ENCODE measurements around the gene NEU2.
"Not testable (repeated sequence)": the region's sequence is repeated elsewhere in the genome, so short reads cannot be mapped to it uniquely, and the experiment has no call there.

NEU2 gene

DNA sequence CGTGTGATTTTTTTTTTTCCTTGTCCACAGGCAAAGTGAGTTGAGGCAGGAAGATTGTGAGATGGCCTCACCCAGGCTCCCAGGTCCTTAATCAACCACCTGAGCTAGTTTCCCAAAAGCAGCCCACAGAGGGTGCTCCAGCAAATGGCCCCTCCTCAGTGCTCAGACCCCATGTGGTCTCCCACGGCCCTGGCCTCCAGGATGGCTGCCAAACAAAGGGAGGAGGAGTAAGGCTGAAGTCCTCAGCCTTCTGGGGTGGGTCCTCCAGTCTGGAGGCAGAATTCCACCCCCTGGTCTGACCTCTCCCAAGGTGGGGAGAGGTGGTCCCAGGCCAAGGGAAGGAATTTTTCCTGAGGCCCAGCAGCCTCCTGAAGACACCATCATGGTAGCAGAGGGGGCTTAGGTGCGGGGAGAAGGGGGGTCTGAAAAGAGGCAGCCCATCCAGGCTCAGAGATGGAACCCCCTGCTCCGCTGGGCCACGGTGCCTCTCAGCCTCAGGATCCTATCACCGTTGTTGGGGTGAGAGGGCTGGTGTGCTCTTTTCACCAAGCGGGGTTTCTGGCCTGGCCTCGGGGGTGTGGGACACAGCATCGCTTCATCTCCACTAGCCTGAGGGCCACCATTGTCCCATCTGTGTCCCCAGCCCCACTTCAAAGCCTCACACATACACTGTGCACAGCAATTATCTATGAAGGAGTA lies 21.8 kb upstream of the NEU2 start:
- no peak for DNase-seq (ENCODE audit: low spot score)

DNA sequence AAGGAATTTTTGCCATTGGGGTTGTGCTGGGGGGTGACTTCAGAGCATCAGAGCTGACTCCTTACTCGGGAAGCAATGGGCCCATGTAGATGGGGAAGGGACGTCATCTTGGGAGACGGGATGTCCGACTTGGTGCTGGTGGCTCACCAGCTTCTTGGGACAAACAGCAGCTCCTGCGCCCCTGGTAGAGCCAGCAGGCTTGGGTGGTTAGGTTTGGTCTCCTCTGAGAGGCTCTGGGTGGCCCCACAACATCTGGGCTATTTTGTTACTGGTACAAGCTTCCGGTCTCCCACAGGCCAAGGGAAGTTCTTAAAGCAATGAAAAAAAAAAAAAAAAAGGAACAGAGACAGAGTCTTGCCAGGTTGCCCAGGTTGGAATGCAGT lies 21.2 kb upstream of the NEU2 start:
- DNase-seq (ENCODE audit: low spot score), result no peak

DNA sequence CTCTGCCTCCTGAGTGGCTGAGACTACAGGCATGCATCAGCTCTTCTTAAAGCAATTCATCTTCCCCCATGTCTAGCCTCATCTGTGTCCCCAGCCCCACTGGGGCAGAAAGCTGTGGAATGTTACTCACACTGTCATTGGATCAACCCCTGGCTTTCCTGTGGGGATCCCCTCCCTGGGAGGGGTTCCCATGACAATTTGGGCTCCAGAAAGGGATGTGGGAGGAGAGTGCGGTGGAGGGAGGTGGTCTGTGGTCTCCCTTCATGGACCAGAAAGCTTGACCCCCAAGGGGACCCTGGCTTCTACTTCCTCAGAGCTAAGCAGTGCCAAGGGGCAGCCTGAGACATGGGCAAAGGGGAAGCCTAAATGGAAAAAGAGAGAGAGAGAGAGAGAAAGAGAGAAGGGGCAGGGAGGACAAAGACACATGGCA lies 20.8 kb upstream of the NEU2 start:
- no peak for DNase-seq (ENCODE audit: low spot score)

DNA sequence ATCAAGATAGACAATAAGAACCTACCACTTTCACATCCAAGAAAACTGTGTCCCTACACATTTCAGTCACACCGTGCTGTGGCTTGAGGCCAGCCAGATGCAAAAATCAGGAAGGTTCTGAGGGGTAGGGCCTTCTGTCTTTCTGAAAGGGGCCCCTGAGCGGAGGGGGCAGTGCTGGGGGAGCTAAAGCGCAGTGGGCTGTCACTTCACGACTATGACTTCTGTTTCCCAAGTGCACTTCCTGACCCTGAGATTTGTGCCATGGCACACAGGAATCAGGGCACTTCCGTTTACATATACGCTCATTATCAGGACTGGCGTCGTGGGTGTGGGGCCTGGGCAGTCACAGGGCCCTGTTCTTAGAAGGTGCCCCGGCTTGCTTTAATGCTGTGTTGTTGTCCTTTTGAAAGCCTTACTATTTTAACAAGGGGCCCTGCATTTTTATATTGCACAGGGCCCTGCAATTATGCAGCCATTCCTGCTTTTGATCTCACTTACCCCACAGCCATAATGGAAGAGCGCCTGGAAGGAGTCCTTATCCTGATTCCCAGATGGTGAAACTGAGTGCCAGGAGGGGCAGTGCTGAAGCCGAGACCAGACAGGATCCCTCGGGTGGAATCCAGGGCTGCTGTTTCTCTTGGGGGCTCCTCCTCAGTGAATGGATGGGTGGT lies 20.0 kb upstream of the NEU2 start:
- DNase-seq (ENCODE audit: low spot score), result no peak

DNA sequence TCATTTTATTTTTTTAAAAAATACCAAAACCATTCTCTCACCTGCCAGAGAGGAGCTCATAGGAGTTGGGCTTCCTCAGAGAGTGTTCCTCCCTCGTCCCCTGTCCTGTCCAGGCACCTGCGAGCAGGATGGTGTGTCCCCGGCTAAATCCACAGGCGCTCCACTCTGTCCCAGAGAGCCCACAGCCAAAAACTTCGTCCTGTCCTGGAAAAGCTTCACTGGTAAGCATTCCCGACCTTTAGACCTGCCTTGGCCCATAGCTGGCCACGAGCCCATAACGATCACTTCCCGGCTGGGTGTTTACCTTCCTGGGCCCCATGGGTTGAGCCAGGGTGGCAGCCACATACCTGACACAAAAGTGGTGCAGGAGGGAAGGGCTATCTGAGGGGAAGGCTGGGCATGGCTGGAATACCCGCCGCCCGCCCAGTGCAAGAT lies 19.4 kb upstream of the NEU2 start, which contains the start of gene NGEF:
TSS of gene NGEF (minus strand) at position 230 of the 435 bp plus-strand sequence. CDS start 38,366 bp downstream, outside the sequence.
- no peak for DNase-seq (ENCODE audit: low spot score)

DNA sequence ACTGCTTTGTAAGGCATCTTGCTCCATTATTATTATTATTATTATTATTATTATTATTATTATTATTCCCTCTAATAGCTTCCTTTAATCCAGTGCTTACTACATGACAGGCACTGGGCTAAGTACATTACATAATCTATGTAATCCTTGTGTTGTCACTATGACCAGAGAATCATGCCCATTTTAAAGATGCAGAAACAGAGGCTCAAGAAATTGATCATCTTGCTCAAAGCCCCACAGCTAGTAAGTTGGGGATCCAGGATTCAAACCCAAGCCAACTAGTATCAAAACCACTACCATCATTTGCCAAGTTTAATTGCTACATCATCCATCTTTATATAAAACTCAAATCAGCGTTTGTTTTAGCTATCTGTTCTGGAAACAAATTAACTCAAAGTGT lies 18.8 kb upstream of the NEU2 start:
- no peak for DNase-seq (ENCODE audit: low spot score)

DNA sequence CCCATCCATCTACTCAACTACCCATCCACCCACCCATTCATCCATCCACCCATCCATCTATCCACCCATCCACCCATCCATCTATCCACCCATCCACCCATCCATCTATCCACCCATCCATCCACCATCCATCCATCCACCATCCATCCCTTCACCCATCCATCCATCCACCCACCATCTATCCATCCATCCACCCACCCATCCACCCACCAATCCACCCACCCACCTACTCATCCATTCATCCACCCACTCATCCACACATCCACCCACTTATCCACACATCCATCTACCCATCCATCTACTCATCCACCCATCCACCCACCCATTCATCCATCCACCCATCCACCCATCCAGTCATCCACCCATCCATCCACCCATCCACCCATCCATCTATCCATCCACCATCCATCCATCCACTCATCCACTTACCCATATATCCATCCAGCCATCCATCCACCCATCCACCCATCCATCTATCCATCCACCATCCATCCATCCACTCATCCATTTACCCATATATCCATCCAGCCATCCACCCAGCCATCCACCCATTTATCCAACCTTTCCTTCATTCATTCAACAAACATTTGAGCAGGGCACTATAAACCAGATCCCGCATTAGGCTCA lies 17.3 kb upstream of the NEU2 start:
- no peak for DNase-seq (ENCODE audit: low spot score)

DNA sequence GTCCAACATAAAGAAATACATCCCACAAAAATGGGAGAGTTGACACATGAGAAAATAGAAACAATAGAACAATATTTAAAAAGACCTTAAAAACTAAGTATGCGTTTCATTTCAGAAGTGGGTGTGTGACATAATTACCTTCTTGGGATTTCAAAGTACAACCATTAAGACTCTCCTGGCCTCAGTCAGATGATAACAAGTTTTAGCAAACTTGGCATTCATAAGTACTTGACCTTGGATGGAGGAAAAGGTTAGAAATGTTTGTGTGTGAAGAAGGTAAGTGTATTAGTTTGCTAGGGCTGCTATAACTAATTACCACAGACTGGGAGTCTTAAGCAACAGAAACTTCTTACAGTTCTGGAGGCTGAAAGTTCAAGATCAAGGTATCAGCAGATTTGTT lies 14.5 kb upstream of the NEU2 start:
- DNase-seq (ENCODE audit: low spot score), result no peak

DNA sequence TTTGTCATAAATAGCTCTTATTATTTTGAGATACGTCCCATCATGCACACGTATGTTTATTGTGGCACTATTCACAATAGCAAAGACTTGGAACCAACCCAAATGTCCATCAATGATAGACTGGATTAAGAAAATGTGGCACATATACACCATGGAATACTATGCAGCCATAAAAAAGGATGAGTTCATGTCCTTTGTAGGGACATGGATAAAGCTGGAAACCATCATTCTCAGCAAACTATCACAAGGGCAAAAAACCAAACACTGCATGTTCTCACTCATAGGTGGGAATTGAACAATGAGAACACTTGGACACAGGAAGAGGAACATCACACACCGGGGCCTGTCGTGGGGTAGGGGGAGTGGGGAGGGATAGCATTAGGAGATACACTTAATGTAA lies 12.9 kb upstream of the NEU2 start:
- DNase-seq (ENCODE audit: low spot score), result not testable (repeated sequence)

DNA sequence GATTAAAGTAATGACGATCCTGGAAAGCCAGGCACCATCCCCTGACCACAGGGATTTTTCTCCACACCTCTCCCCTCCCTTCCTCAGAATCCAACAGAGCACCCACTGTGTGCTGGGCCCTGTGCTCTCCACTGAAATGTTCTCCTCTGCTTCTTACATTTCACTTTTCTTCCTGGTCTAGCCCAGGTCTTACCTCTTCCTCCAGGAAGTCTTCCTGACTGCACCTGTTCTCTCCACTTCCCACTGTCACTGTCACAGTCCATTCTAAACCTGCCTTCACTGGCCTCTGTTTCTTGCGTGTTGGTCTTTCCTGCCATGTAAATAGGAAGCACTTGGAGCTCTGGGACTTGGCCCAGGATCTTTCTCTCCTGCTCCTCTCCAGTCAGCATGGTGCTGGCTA lies 12.0 kb upstream of the NEU2 start:
- DNase-seq (ENCODE audit: low spot score), result no peak

DNA sequence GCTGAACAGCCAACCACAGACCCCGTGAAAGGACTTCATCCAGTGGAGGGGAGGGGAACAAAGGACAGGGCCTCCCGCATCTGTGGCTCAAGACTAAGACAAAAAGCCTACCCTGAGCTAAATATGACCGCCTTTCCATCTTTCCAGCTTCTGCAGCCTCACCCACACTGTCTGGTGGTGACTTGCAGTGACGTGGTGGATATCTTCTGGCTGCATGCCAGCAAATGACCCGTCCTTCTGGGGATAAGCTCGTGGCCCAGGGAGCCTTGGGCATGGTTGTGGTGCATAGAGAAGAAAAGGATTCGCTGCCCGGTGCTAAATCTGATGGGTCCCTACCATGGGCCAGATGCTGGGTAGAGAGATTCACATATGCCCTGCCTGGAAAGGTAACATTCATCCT lies 10.7 kb upstream of the NEU2 start:
- no peak for DNase-seq (ENCODE audit: low spot score)

DNA sequence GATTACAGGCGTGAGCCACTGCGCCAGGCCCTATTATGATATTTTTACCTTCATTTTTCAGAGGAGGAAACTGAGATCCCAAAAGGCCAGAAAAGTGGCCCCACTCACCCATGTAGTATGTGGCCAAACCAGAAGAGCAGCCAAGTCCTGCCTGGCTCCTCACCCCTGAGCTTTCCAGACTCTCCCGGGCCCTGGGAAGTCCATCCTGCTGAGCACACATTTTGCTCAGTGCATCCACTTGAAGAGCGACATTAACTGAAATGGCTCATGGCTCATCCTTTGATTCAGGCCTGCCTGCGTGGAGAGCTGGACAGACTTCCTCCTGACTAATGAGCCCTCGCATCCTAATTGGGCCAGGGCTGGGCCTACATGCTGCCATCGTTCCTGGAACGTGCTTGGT lies 9.9 kb upstream of the NEU2 start:
- no peak for DNase-seq (ENCODE audit: low spot score)

DNA sequence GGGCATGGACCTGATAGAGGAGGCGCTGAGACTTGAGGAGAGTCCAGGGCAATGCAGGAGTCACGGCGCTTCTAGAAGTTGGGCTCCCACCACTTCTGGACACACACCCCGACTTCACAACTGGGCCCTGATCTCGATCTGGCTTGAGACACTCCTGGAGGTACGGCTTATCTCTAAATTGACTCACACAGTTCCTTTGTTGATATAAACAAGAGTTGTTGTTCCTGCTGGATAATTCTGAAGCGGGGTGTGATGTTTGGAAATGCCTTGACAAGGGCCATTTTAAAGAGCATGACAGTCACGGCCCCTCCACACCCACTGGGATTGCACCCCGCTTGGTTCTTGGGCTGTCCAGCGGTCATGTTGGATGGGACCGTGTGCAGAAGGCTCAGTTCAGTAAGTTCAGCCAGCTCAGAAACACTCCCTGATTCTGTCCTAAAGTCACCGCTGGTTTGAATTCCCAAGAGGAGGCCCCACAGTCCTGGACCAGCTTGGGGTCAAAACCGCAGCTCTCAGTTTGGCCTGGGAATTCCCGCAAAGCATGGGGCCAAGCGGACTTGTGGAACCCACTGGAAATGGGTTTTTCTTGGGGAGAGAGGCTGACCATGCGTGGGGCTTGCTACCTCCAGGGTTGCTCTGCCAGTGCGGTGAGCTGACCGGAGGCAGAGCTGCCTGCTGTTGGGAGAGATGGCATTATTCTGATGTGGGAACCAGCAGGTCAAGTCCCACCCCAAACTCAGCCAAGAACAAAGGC lies 9.3 kb upstream of the NEU2 start:
- no peak for DNase-seq (ENCODE audit: low spot score)

DNA sequence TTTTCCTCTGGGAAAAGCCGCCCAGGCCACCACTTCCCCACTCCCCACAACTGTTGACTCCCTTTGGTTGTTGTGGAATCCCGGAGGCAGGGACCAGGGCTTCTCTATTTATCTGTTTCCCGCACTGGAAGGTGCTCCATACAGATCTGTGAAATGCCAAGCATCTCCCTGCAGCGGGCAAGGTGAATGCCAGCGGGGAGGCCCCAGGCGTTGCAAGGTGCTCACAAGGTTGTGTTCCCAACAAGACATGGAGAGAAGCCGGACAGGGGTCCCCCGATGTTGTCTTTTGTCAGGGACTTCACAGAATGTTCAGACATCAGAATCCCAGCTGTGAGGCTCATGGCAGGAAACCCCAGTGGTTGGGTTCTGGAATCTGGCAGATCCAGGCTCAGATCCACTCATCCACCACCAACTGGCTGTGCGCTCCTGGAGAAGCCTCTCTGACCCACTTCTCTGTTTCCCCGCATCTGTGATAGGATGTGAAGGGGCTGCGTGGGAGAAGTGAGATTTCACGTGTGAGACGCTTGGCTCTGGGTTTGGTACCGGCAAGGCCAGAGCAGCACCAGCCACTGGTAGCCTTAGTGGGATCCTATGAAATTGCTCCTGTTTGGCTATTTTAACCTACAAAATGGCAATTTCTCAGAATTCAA lies 8.6 kb upstream of the NEU2 start:
- no peak for DNase-seq (ENCODE audit: low spot score)

DNA sequence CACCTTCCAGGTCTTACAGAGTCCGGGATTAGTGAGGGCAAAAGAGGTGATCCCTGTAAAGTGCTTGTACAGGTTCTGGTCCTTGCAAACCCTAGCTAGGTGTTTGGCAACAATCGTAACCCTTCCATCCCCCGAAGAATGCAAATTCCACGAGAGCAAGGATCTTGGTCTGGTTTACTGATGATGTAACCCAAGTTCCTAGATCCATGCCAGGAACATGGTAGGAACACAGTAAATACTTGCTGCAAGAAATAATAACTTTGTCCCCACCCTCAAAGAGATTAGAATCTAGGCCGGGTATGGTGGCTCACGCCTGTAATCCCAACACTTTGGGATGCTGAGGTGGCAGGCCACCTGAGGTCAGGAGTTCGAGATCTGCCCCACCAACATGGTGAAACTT lies 6.8 kb upstream of the NEU2 start:
- DNase-seq (ENCODE audit: low spot score), result no peak

DNA sequence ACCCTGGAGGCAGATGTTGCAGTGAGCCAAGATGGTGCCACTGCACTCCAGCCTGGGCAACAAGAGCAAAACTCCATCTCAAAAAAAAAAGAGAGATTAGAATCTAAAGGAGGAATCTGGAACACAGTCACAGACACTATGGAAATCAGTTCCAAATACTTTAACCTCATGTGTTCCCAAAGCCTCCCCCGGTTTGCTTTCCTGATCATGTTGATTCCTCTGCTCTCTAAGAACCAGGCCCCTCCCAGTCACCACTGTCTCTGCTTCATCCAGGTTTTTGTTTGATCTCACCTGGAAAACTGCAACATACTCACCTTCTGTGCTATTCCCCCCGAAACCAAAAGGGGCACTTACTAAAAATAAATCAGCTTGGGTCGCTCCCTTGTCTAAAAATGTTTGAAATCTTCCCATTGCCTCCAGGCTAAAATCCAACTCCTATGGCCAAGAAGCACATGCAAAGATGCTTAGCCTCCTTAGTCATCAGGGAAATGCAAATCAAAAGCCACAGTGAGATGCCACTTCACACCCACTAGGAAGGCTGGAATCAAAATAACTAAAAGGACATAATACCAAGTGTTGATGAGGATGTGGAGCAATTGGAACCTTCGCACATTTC lies 6.2 kb upstream of the NEU2 start:
- DNase-seq (ENCODE audit: low spot score), result no peak

DNA sequence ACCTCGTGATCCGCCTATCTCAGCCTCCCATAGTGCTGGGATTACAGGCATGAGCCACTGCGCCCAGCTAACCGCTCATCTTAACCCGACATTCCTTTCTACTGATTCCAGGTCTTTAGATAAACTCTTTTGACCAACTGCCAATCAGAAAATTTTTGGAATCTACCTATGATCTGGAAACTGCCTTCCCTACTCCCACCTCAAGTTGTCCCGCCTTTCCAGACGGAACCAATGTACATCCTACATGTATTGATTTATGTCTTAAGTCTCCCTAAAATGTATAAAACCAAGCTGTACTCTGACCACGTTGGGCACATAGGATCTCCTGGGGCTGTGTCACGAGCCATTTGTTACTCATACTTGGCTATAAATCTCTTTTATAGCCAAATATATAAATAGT lies 3.2 kb upstream of the NEU2 start:
- DNase-seq (ENCODE audit: low spot score), result no peak

DNA sequence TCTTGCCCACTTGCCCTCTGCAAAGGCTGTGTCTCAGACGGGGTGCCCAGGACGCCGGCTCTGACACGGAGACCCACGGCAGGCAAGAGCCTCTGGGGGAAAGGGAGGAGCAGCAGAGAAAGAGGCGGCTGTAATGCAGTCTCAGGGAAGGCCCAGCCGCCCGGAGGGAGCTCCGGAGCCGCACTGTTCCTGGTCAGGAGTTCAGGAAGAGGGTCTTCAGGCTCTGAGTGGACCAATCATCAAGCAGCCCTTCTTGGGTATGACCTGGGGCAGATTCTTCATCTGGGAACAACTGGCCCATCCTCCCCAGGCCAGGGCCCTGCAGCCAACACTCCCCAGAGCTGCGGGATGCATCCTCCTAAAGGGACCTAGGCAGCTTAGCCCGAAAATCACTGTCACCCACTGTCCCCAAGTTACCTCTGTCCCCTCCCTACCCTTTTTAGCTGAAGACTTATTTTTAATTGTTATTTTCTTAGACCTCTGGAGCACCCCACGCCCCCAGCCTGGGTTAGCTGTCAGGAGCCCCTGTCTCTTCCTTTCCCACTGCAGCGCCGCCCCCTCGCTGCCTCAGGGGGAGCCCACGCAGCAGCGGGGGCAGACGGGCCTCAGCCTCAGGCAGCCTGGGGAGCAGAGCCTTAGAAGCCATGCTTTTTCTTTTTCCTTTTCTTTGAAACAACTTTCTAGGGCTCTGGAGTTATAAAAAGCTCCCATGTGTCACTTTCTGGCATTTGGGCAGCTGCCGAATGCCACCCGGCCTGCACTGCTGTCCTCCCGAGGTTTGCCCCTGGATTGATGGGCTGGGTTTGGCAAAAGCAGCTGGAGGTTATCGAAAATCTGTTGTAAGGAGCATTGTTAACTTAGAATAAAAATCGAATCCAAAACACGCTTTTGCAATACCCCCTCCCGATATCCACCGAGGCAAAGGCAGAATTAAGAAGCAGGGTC lies 644 bp upstream of the NEU2 start:
- DNase-seq (ENCODE audit: low spot score), result no peak

DNA sequence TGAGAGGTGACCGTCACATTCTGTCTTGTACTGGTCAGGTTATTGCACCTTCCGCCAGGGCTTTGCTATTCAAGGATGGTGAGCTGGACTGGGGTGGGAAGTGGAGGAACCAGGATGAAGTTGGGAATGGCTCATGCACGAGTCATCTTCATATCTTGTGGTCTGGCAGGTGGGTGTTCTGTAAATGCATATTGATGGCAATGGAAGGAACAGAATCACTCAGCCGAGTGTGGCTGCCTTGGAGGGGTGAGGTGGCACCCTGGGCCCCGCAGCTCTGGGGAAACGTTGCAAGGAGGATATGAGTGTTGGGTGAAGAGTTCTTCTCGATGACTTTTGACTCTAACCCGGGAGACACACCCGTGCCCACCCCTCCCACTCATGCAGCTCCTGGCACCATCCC lies 1.2 kb downstream of the NEU2 start:
- no peak for DNase-seq (ENCODE audit: low spot score)

DNA sequence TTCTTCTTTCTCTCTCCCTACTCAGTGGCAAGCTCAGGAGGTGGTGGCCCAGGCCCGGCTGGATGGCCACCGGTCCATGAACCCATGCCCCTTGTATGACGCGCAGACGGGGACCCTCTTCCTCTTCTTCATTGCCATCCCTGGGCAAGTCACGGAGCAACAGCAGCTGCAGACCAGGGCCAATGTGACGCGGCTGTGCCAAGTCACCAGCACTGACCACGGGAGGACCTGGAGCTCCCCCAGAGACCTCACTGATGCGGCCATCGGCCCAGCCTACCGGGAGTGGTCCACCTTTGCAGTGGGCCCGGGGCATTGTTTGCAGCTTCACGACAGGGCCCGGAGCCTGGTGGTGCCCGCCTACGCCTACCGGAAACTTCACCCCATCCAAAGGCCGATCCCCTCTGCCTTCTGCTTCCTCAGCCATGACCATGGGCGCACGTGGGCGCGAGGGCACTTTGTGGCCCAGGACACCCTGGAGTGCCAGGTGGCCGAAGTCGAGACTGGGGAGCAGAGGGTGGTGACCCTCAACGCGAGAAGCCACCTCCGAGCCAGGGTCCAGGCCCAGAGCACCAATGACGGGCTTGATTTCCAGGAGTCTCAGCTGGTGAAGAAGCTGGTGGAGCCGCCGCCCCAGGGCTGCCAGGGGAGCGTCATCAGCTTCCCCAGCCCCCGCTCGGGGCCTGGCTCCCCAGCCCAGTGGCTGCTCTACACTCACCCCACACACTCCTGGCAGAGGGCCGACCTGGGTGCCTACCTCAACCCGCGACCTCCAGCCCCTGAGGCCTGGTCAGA lies 1.8 kb downstream of the NEU2 start:
- no peak for DNase-seq (ENCODE audit: low spot score)

All from COLO829 (cell line).